ENCODE measurements around the gene LRRTM1. TPM values are rescaled to one million over a fixed set of nuclear protein-coding genes. Genes with fewer than 3 reads are reported as not detected.

The LRRTM1 gene
- polyA plus RNA-seq, 1 donor from 2014 or later, result 0.61 TPM

DNA sequence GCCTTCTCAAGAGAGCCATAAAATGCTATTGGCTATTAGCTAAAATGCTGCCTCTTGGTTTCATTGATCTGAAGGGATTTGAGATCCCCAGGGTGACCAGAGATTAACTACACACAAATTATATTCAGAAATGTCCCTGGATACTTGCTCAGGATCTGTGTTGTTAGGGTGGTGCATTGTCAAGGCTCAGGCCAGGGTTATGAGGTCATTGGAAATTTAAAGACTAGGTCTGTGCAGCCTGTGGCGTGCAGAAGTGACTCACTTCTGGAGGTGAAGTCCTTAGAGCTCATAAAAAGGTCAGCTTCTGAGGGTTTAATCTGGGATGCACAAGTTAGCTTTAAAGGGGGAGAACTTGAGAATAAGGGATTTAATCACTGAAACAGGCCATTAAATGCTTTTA, 23.5 kb downstream of the LRRTM1 start:
- Histone ChIP-seq H3K9ac (ENCODE audit: low read length) (no peak overlapping the region), H3K36me3 (ENCODE audit: insufficient read depth, low read length) (no peaks in the 10 kb centered on the region), H3K27me3 (ENCODE audit: insufficient read depth, low read depth, low read length) (no peaks in the 10 kb centered on the region), H3F3A (ENCODE audit: insufficient read depth, low read length, poor library complexity, severe bottlenecking) (no peaks in the 10 kb centered on the region), H3K4me3 (ENCODE audit: low read length) (no peak overlapping the region), H3K79me2 (replicated peaks; ENCODE audit: insufficient read depth, low read length) (no peaks in the 10 kb centered on the region), H3K9me2 (ENCODE audit: insufficient read depth, low read length) (no peaks in the 10 kb centered on the region), H2AFZ (ENCODE audit: low read depth, low read length) (no peak overlapping the region), H3K9me3 (ENCODE audit: low read length) (no peaks in the 10 kb centered on the region), H3K27ac (ENCODE audit: low read length) (no peak overlapping the region), H4K20me1 (ENCODE audit: insufficient read depth) (no peaks in the 10 kb centered on the region), H3K4me2 (ENCODE audit: low read length) (no peak overlapping the region)
- TF ChIP-seq TAF1 (IDR thresholded peaks at IDR 0.05; ENCODE audit: low read depth) (no peak), POLR2AphosphoS5 (IDR thresholded peaks at IDR 0.05) (no peak), RAD21 (conservative IDR thresholded peaks at IDR 0.05) (no peak), EP300 (conservative IDR thresholded peaks at IDR 0.05; ENCODE audit: poor library complexity, severe bottlenecking) (no peak), MXI1 (conservative IDR thresholded peaks at IDR 0.05; ENCODE audit: poor library complexity, severe bottlenecking) (no peak), SMC3 (conservative IDR thresholded peaks at IDR 0.05; ENCODE audit: poor library complexity) (no peak), EZH2 (IDR thresholded peaks at IDR 0.05; ENCODE audit: borderline replicate concordance, insufficient read depth, low read length, poor library complexity, severe bottlenecking) (no peak)
- TF ChIP-seq, protein P1, sequence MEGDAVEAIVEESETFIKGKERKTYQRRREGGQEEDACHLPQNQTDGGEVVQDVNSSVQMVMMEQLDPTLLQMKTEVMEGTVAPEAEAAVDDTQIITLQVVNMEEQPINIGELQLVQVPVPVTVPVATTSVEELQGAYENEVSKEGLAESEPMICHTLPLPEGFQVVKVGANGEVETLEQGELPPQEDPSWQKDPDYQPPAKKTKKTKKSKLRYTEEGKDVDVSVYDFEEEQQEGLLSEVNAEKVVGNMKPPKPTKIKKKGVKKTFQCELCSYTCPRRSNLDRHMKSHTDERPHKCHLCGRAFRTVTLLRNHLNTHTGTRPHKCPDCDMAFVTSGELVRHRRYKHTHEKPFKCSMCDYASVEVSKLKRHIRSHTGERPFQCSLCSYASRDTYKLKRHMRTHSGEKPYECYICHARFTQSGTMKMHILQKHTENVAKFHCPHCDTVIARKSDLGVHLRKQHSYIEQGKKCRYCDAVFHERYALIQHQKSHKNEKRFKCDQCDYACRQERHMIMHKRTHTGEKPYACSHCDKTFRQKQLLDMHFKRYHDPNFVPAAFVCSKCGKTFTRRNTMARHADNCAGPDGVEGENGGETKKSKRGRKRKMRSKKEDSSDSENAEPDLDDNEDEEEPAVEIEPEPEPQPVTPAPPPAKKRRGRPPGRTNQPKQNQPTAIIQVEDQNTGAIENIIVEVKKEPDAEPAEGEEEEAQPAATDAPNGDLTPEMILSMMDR (IDR thresholded peaks at IDR 0.05; ENCODE audit: poor library complexity, severe bottlenecking), result no peak
- TF ChIP-seq, protein P2, sequence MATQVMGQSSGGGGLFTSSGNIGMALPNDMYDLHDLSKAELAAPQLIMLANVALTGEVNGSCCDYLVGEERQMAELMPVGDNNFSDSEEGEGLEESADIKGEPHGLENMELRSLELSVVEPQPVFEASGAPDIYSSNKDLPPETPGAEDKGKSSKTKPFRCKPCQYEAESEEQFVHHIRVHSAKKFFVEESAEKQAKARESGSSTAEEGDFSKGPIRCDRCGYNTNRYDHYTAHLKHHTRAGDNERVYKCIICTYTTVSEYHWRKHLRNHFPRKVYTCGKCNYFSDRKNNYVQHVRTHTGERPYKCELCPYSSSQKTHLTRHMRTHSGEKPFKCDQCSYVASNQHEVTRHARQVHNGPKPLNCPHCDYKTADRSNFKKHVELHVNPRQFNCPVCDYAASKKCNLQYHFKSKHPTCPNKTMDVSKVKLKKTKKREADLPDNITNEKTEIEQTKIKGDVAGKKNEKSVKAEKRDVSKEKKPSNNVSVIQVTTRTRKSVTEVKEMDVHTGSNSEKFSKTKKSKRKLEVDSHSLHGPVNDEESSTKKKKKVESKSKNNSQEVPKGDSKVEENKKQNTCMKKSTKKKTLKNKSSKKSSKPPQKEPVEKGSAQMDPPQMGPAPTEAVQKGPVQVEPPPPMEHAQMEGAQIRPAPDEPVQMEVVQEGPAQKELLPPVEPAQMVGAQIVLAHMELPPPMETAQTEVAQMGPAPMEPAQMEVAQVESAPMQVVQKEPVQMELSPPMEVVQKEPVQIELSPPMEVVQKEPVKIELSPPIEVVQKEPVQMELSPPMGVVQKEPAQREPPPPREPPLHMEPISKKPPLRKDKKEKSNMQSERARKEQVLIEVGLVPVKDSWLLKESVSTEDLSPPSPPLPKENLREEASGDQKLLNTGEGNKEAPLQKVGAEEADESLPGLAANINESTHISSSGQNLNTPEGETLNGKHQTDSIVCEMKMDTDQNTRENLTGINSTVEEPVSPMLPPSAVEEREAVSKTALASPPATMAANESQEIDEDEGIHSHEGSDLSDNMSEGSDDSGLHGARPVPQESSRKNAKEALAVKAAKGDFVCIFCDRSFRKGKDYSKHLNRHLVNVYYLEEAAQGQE (IDR thresholded peaks at IDR 0.05; ENCODE audit: borderline replicate concordance), result no peak

DNA sequence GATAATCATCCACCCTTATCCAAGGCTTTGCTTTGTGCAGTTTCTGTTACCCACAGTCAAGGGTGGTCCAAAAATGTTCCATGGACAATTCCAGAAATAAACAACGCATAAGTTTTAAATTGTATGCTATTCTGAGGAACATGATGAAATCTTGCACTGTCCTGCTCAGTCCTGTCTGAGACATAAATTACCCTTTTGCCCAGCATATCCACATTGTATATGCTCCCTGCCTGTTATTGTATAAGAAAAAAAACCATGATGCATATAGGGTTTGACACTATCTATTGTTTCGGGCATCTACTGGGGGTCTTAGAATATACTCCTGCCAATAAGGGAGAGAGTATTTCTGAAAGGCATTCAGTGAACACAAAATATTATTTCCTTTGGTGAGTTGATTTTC, 24.0 kb downstream of the LRRTM1 start:
- H3K27ac ChIP-seq (ENCODE audit: low read length), result no peak overlapping the region
- H3K9me2 ChIP-seq (ENCODE audit: insufficient read depth, low read length), result no peaks in the 10 kb centered on the region

More for the DNA sequence above, 24.0 kb downstream of the LRRTM1 start:
- no peak overlapping the region for H3K4me2 ChIP-seq (ENCODE audit: low read length)
- H3K9ac ChIP-seq (ENCODE audit: low read length), result no peak overlapping the region
- H3K9me3 ChIP-seq (ENCODE audit: low read length), result no peaks in the 10 kb centered on the region
- no peaks in the 10 kb centered on the region for H3F3A ChIP-seq (ENCODE audit: insufficient read depth, low read length, poor library complexity, severe bottlenecking)
- H4K20me1 ChIP-seq (ENCODE audit: insufficient read depth), result no peaks in the 10 kb centered on the region
- H3K4me3 ChIP-seq (ENCODE audit: low read length), result no peak overlapping the region
- H2AFZ ChIP-seq (ENCODE audit: low read depth, low read length), result no peak overlapping the region
- TF ChIP-seq EZH2 (IDR thresholded peaks at IDR 0.05; ENCODE audit: borderline replicate concordance, insufficient read depth, low read length, poor library complexity, severe bottlenecking), result no peak
- TF ChIP-seq, protein P1 (IDR thresholded peaks at IDR 0.05; ENCODE audit: poor library complexity, severe bottlenecking), result no peak
- TF ChIP-seq RAD21 (conservative IDR thresholded peaks at IDR 0.05), result no peak
- no peak for TF ChIP-seq TAF1 (IDR thresholded peaks at IDR 0.05; ENCODE audit: low read depth)
- TF ChIP-seq, protein P2 (IDR thresholded peaks at IDR 0.05; ENCODE audit: borderline replicate concordance), result no peak
- TF ChIP-seq SMC3 (conservative IDR thresholded peaks at IDR 0.05; ENCODE audit: poor library complexity), result no peak
- TF ChIP-seq MXI1 (conservative IDR thresholded peaks at IDR 0.05; ENCODE audit: poor library complexity, severe bottlenecking), result no peak
- TF ChIP-seq POLR2AphosphoS5 (IDR thresholded peaks at IDR 0.05), result no peak
- no peak for TF ChIP-seq EP300 (conservative IDR thresholded peaks at IDR 0.05; ENCODE audit: poor library complexity, severe bottlenecking)
- no peaks in the 10 kb centered on the region for H3K27me3 ChIP-seq (ENCODE audit: insufficient read depth, low read depth, low read length)
- H3K36me3 ChIP-seq (ENCODE audit: insufficient read depth, low read length), result no peaks in the 10 kb centered on the region
- no peaks in the 10 kb centered on the region for H3K79me2 ChIP-seq (replicated peaks; ENCODE audit: insufficient read depth, low read length)
